HG02973 (cell line): Measurements from ENCODE around the gene NT5DC1.

Experiments
- ATAC-seq: cut with Tn5 transposase; IDR thresholded peaks from one replicate; pipeline ENCODE4 v1.9.1; 2021; ENCODE audit warnings: moderate library complexity; ENCODE audit not compliant: unreplicated experiment

Gene NT5DC1

DNA sequence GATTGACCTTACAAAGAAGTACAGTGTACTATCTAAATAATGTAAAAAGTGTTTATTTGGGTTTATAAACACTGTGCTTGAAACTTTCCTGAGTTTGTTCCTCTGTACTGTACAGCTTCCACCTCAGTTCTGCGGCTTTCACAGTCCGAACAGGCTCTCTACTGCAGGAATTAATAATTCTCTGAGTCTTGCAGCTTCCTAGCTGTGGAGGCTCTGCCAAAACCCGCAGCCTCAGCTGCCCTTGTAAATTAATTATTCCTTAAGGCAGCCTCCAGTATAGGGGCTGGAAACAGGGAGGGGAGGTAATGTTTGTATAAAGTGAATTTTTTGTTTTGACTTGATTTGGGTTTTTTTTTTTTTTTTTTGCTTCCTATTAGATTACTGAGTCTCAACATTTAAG is 134.0 kb downstream of the NT5DC1 start:
- ATAC-seq: no peak

DNA sequence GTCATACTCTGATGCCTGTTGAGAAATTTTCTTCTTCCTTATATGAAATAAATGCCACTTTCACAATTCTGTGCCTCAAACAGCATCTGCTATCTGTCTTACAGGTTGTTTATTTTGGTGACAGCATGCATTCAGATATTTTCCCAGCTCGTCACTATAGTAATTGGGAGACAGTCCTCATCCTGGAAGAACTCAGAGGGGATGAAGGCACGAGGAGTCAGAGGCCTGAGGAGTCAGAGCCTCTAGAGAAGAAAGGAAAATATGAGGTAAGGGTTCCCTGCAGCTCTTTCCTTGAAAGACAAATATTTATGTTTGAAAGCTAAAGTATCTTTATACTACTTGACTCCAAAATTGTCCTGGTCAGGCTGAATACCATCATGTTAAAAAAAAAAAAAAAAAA is 137.4 kb downstream of the NT5DC1 start:
- ATAC-seq: no peak

GRCh38 chr6:116239256-116239655 is 138.6 kb downstream of the NT5DC1 start:
- ATAC-seq: no peak

DNA sequence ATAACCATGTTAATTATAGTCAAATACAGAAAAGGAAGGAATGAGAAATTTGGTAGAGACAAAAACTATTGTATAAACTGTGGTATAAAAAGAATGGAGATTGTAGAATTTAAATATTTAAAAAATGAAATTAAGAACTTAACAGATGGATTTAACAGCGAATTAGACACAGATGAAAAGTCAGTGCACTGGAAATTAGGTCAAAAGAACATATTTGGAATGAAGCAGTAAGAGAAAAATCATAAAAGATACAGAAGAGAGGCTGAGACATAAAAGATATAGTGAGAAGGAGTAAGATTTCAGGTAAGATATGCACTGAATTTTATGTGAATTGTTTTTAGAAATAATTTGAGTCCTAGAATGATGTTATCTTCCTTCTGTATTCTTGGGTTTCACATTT is 139.2 kb downstream of the NT5DC1 start:
- ATAC-seq: no peak

- ATAC-seq: no peak
These were observed 143.6 kb downstream of the NT5DC1 start for GRCh38 chr6:116244284-116244683.

DNA sequence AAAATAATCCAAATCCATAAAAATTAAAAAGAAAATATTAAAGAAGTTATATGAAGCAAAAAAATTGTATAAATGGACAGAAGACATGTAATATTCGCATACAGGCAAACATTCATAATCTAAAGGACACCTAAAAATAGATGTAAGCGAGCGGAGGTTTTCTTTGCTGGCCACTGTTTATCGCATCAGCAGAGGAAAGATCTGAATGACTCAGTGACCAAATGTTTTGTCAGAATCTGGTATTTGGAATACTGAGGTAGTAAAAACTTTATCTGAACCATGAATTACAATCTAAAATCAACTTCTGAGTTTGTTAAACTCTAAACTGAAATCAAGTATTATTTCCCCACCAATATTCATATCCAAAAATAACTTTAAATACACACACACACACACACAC is 145.4 kb downstream of the NT5DC1 start:
- no peak for ATAC-seq

- peak; percentile 36 for ATAC-seq
These were observed 146.6 kb downstream of the NT5DC1 start for GRCh38 chr6:116247285-116247684.

DNA sequence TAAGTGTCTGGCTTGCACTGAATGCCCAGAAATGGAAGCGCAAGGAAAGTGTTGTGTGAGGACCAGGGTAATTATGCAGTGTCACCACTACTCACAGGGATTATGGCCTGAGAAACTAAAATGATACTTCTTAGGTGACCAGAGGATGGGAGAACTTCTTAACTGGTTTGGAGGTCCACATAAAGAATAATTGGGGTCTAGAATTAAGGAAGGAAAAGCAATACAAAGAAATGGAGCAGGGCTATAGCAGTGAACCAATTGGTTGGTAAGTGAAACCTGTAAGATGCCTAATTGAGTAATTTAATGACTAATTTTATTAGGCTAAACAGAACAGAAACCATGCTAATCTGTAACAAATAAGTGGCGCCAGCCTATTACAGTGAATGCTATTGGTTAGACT is 147.9 kb downstream of the NT5DC1 start:
- no peak for ATAC-seq

DNA sequence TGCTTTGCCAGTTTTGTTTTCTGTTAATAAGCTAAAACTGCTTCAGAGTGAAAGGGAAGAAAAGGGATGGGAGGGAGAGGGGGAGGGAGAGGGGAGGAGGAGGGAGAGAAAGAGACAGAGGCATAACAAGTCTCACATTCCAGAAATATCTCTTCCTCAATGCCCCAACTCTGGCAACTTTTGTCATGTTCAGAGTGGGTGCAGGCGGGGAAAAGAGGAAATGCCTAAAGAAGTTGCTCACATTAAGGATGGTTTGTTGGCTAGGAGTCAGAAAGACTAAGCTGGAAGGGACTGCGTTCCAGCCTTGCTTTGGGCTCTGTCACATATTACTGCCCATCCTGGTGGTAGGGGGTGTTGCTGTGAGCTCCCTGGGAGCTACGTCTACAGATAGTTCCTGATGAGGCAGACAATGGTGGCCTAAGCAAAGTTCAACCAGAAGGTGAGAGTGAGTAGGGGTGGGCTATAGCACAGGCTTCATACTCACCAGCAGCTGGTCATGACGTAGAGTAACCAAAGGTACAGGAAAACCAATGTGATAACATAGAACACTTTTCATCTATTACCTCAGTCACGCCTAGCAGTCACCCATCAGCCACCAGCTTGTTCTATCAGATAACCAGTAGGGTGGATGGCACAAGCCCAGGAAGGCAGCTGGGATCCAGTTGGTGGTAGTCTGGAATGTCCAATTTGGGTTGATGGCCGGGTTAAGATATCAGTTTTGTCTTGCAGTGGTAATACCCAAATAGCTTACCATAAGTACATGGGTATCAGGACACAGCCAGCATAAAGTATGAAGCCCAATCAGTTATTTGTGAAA is 151.1 kb downstream of the NT5DC1 start:
- no peak for ATAC-seq

DNA sequence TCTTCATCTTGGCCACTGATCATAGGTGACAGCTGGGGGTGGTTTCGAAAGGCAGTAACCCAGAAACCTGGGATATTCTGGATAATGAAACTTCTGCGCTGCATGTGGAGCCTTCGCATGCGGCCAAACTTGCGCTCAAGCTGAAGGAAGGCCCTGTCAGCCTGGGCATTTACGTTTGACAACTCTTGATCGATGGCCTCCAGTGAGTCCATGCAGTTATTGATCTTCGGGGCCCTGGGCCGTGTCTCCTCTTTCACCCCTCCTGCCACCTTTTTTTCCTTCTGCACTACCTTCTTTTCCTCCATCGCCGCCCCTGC is 152.5 kb downstream of the NT5DC1 start:
- no peak for ATAC-seq

- ATAC-seq: peak; percentile 99
These were observed 153.0 kb downstream of the NT5DC1 start, which contains the start of gene TSPYL4 for GRCh38 chr6:116253505-116254296. TSS of gene TSPYL4 (minus strand) at chr6:116254075. CDS start at chr6:116254008, 67 bp downstream.

DNA sequence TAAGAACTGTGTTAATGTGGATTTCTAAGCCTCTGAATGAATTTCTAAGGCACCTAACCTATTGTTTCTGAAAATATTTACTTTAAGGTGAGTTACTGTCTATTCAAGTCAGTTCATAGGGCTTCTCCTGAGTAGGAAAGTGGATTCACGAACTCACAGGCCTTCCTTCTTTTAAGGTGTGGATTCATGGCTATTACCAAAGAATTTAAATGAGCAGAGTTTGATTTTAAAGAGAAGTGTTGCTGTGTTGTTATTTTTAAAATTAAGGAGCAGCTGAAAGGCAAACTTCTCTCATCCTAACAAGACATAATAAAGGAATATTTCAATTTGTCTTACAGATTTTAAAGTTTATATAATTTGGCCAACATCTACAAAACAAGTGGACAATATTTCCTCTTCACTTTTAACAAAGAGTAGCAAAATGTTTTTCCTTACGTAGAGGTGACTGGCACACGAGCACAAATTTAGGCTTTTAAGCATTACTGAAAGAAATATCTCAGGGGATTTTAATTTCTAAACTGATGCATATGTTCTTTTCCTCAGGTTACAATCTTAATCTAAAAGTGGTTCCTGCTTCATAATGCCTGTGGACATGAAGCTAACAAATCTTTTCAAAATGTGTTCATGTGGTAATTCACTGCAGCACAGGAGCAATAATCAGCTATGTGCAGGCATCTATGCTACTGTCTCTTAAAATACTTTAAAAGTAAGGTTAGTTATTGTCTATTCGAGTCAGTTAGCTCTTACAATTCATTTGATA is 153.8 kb downstream of the NT5DC1 start:
- peak; percentile 25 for ATAC-seq

- no peak for ATAC-seq
These were observed 154.7 kb downstream of the NT5DC1 start for GRCh38 chr6:116255246-116255800.

- no peak for ATAC-seq
These were observed 156.0 kb downstream of the NT5DC1 start for GRCh38 chr6:116256694-116257093.

- ATAC-seq: no peak
These were observed 157.9 kb downstream of the NT5DC1 start for GRCh38 chr6:116258520-116258919.

- ATAC-seq: no peak
These were observed 162.7 kb downstream of the NT5DC1 start for GRCh38 chr6:116263353-116263752.

- no peak for ATAC-seq
These were observed 164.6 kb downstream of the NT5DC1 start for GRCh38 chr6:116265041-116265829.

- no peak for ATAC-seq
These were observed 166.2 kb downstream of the NT5DC1 start for GRCh38 chr6:116266803-116267202.

DNA sequence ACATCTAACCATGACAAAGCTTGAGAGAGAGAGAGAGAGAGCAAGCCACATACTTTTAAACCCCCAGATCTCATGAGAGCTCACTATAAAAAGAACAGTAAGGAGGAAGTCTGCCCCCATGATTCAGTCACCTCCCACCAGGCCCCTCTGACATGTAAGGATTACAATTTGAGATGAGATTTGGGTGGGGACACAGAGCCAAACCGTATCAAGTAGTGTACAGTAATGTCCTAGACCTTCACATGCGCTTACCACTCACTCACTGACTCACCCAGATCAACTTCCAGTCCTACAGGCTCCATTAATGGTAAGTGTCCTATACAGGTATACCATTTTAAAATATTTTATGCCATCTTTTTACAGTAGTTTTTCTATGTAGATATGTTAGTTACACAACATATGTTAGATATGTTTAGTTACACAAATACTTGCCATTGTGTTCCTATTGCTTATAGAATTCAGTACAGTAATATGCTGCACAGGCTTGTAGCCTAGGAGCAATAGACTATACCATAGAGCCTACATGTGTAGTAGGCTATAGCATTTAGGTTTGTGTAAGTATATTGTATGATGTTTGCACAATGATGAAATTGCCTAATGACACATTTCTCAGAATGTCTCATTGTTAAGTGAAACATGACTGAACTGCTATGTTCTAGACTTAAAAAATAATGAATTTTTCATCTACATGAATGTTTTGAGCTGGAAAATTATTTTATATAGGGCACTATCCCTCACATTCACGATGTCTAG is 167.4 kb downstream of the NT5DC1 start:
- peak; percentile 13 for ATAC-seq
